Mucosa of rectum (tissue), 2 donors: ENCODE data around the gene CACNA1I.

Source experiments
- H3K27ac ChIP-seq, 2 donors: one replicate each; pipeline ENCODE4 v1.7.0; 2013; ENCODE audit warnings: inconsistent platforms in 2 of 2, low read depth in 2 of 2, low read length in 2 of 2
- H3K27me3 ChIP-seq, 2 donors: one replicate each; pipeline ENCODE4 v1.7.0; 2013; ENCODE audit warnings: low read length in 2 of 2; ENCODE audit not compliant: control insufficient read depth in 2 of 2, insufficient read depth in 2 of 2
- H3K36me3 ChIP-seq, 2 donors: one replicate each; pipeline ENCODE4 v1.7.0; 2013; ENCODE audit warnings: low read length in 2 of 2; ENCODE audit not compliant: control insufficient read depth in 2 of 2, insufficient read depth in 2 of 2
- H3K4me1 ChIP-seq, 2 donors: one replicate each; pipeline ENCODE4 v1.7.0; 2013; ENCODE audit warnings: low read length in 2 of 2, mild to moderate bottlenecking in 1 of 2; ENCODE audit not compliant: control insufficient read depth in 2 of 2, insufficient read depth in 2 of 2
- H3K4me3 ChIP-seq, 2 donors: one replicate each; pipeline ENCODE4 v1.7.0; 2013; ENCODE audit warnings: low read length in 2 of 2
- H3K9ac ChIP-seq, 2 donors: one replicate each; pipeline ENCODE4 v1.7.0; 2013; ENCODE audit warnings: low read length in 2 of 2, low read depth in 1 of 2, mild to moderate bottlenecking in 1 of 2
- H3K9me3 ChIP-seq, 2 donors: one replicate each; pipeline ENCODE4 v1.7.0; 2013; ENCODE audit warnings: low read length in 2 of 2; ENCODE audit not compliant: control insufficient read depth in 2 of 2
- donor health status: healthy.
- donor health status: Normal muscosa, but diverticular disease.

CACNA1I gene

GRCh38 chr22:39535831-39536449, 34.6 kb upstream of the CACNA1I start:
- H3K9me3 ChIP-seq = no peaks in the 10 kb centered on the region
- no peak overlapping the region for H3K4me3 ChIP-seq
- no peaks in the 10 kb centered on the region for H3K27me3 ChIP-seq
- peaks cover 15 to 18% of the 10 kb centered on the region in 2 donors for H3K4me1 ChIP-seq
- H3K36me3 ChIP-seq = peaks cover under 1 to 2% of the 10 kb centered on the region in 2 donors
- no peak overlapping the region for H3K9ac ChIP-seq
- no peak overlapping the region for H3K27ac ChIP-seq

- Histone ChIP-seq H3K9ac (no peak overlapping the region), H3K27ac (no peak overlapping the region), H3K27me3 (no peaks in the 10 kb centered on the region), H3K4me1 (peaks cover 8 to 11% of the 10 kb centered on the region in 2 donors), H3K36me3 (no peaks in the 10 kb centered on the region), H3K4me3 (no peak overlapping the region), H3K9me3 (no peaks in the 10 kb centered on the region)
These were observed 33.8 kb upstream of the CACNA1I start for GRCh38 chr22:39536711-39537110.

- Histone ChIP-seq H3K9ac (no peak overlapping the region), H3K9me3 (no peaks in the 10 kb centered on the region), H3K4me1 (peaks cover 6% of the 10 kb centered on the region in 2 donors), H3K27me3 (no peaks in the 10 kb centered on the region), H3K4me3 (no peak overlapping the region), H3K36me3 (no peaks in the 10 kb centered on the region), H3K27ac (no peak overlapping the region)
These were observed 32.6 kb upstream of the CACNA1I start for GRCh38 chr22:39537975-39538374.

GRCh38 chr22:39543095-39543494, 27.5 kb upstream of the CACNA1I start:
- H3K27me3 ChIP-seq = peaks cover 2 to 8% of the 10 kb centered on the region in 2 donors
- H3K4me3 ChIP-seq = no peak overlapping the region
- no peaks in the 10 kb centered on the region for H3K36me3 ChIP-seq
- no peak overlapping the region for H3K9ac ChIP-seq
- H3K4me1 ChIP-seq = no peaks in the 10 kb centered on the region
- peaks cover 0 to 2% of the 10 kb centered on the region in 2 donors for H3K9me3 ChIP-seq
- H3K27ac ChIP-seq = no peak overlapping the region

GRCh38 chr22:39545386-39546365, 24.9 kb upstream of the CACNA1I start:
- Histone ChIP-seq H3K4me1 (no peaks in the 10 kb centered on the region), H3K36me3 (no peaks in the 10 kb centered on the region), H3K4me3 (no peak overlapping the region), H3K27ac (no peak overlapping the region), H3K27me3 (peaks cover 8 to 13% of the 10 kb centered on the region in 2 donors), H3K9ac (no peak overlapping the region), H3K9me3 (peaks cover 0 to 2% of the 10 kb centered on the region in 2 donors)

GRCh38 chr22:39546889-39547586, 23.5 kb upstream of the CACNA1I start:
- Histone ChIP-seq H3K9me3 (peaks cover 0 to 2% of the 10 kb centered on the region in 2 donors), H3K36me3 (no peaks in the 10 kb centered on the region), H3K27me3 (peaks cover 8 to 13% of the 10 kb centered on the region in 2 donors), H3K4me1 (no peaks in the 10 kb centered on the region), H3K9ac (no peak overlapping the region), H3K27ac (no peak overlapping the region), H3K4me3 (no peak overlapping the region)

GRCh38 chr22:39547587-39547947, 23.0 kb upstream of the CACNA1I start:
- Histone ChIP-seq H3K9ac (no peak overlapping the region), H3K27me3 (peaks cover 9 to 16% of the 10 kb centered on the region in 2 donors), H3K36me3 (no peaks in the 10 kb centered on the region), H3K4me1 (no peaks in the 10 kb centered on the region), H3K4me3 (no peak overlapping the region), H3K27ac (no peak overlapping the region), H3K9me3 (peaks cover 0 to 2% of the 10 kb centered on the region in 2 donors)

GRCh38 chr22:39553429-39553828, 17.1 kb upstream of the CACNA1I start:
- H3K27ac ChIP-seq = no peak overlapping the region
- peaks cover 24 to 29% of the 10 kb centered on the region in 2 donors for H3K27me3 ChIP-seq
- H3K9ac ChIP-seq = no peak overlapping the region
- no peaks in the 10 kb centered on the region for H3K9me3 ChIP-seq
- no peak overlapping the region for H3K4me3 ChIP-seq
- H3K4me1 ChIP-seq = no peaks in the 10 kb centered on the region
- no peaks in the 10 kb centered on the region for H3K36me3 ChIP-seq

- H3K4me3 ChIP-seq = no peak overlapping the region
- H3K27me3 ChIP-seq = peaks cover 28 to 33% of the 10 kb centered on the region in 2 donors
- H3K9me3 ChIP-seq = no peaks in the 10 kb centered on the region
- no peaks in the 10 kb centered on the region for H3K36me3 ChIP-seq
- no peak overlapping the region for H3K9ac ChIP-seq
- H3K4me1 ChIP-seq = no peaks in the 10 kb centered on the region
- H3K27ac ChIP-seq = no peak overlapping the region
These were observed 16.4 kb upstream of the CACNA1I start for GRCh38 chr22:39554151-39554550.
